Caco-2 (cell line): ENCODE data around the gene NLRP1. TPM values are rescaled to one million over a fixed set of nuclear protein-coding genes. Genes with fewer than 3 reads are reported as not detected.

Experiments used
- Bru-seq: library from RNA; stranded (reverse); fragments of 400-500 nt; gene quantifications from one replicate; lab custom pipeline; 2021; lab: Mats Ljungman, UMichigan
- BruChase-seq, 2 experiments: library from RNA; stranded (reverse); fragments of 400-500 nt; gene quantifications; one replicate each; lab custom pipeline; 2021; lab: Mats Ljungman, UMichigan
- BruUV-seq: library from RNA; stranded (reverse); fragments of 400-500 nt; replicated peaks from 2 replicates; lab custom pipeline; 2021; lab: Mats Ljungman, UMichigan
- CTCF ChIA-PET: fragments of 300-600 bp; sonication (Branson Sonifier 250); formaldehyde crosslinking; loops from one replicate; lab custom pipeline; 2022; ENCODE audit warnings: antibody characterized with exemption; lab: Charles Lee
- POLR2A ChIA-PET: fragments of 300-600 bp; sonication (Branson Sonifier 250); formaldehyde crosslinking; loops from one replicate; lab custom pipeline; 2022; ENCODE audit warnings: antibody characterized with exemption; lab: Charles Lee
- DNase-seq, 2 experiments: peaks; one replicate each; pipeline versions ENCODE4 v3.0.0 to v3.0.0-alpha.2; 2020 to 2022
- H3K27me3 ChIP-seq: replicated peaks from 2 replicates; pipeline ENCODE4 v1.6.0; 2011; ENCODE audit warnings: low read length; ENCODE audit not compliant: control insufficient read depth, insufficient read depth
- H3K36me3 ChIP-seq: 2 replicates; pipeline ENCODE4 v1.5.1; 2011; ENCODE audit warnings: low read length; ENCODE audit not compliant: control insufficient read depth, insufficient read depth
- H3K4me1 ChIP-seq: fragments of 250-450 bp; sonication (Bioruptor Pico); 2 replicates; pipeline ENCODE4 v1.5.1; 2020; ENCODE audit warnings: mild to moderate bottlenecking
- H3K4me3 ChIP-seq: 2 replicates; pipeline ENCODE4 v1.5.1; 2011; ENCODE audit warnings: low read depth, mild to moderate bottlenecking, control low read depth, low read length
- H3K9me3 ChIP-seq: fragments of 250-450 bp; sonication (Bioruptor Pico); 2 replicates; pipeline ENCODE4 v1.5.1; 2020; ENCODE audit warnings: mild to moderate bottlenecking, moderate library complexity
- H3K27ac Mint-ChIP-seq: one replicate; pipeline ENCODE4 v1.8.0; 2022; ENCODE audit warnings: mixed read lengths; ENCODE audit not compliant: unreplicated experiment
- H3K27me3 Mint-ChIP-seq: one replicate; pipeline ENCODE4 v1.8.0; 2022; ENCODE audit warnings: mixed read lengths; ENCODE audit not compliant: insufficient read depth, unreplicated experiment
- H3K36me3 Mint-ChIP-seq: one replicate; pipeline ENCODE4 v1.8.0; 2022; ENCODE audit warnings: mild to moderate bottlenecking, mixed read lengths; ENCODE audit not compliant: insufficient read depth, unreplicated experiment
- H3K4me1 Mint-ChIP-seq: one replicate; pipeline ENCODE4 v1.8.0; 2022; ENCODE audit warnings: low read depth, mixed read lengths; ENCODE audit not compliant: unreplicated experiment
- H3K4me3 Mint-ChIP-seq: one replicate; pipeline ENCODE4 v1.8.0; 2022; ENCODE audit warnings: mild to moderate bottlenecking, moderate library complexity, mixed read lengths; ENCODE audit not compliant: unreplicated experiment
- H3K9me3 Mint-ChIP-seq: one replicate; pipeline ENCODE4 v1.8.0; 2022; ENCODE audit warnings: mixed read lengths; ENCODE audit not compliant: unreplicated experiment
- intact Hi-C: fragments of 100-400 bp; cut with micrococcal nuclease; formaldehyde crosslinking; loops from one replicate; pipeline ENCODE4 v1.10.0; 2022; ENCODE audit not compliant: unreplicated experiment
- long read RNA-seq: library from polyadenylated mRNA; stranded (forward); transcript quantifications from one replicate; pipeline ENCODE4 v2.0.0, GENCODE V29; 2022
- total RNA-seq: library from RNA; stranded (reverse); gene quantifications from 2 replicates; pipeline ENCODE4 v1.2.3, GENCODE V29; 2022
- TF ChIP-seq, protein P1 (sequence below), 2 experiments: fragments of 200-600 bp in 1 of 2; IDR thresholded peaks; 1 replicate in 1 of 2; 2 replicates in 1 of 2; pipeline versions ENCODE4 v1.5.1 to v1.8.0; 2011 to 2022; ENCODE audit warnings: antibody characterized with exemption in 1 of 2, control low read depth in 1 of 2, inconsistent platforms in 1 of 2, low read depth in 1 of 2, low read length in 1 of 2, mild to moderate bottlenecking in 1 of 2, moderate library complexity in 1 of 2; ENCODE audit not compliant: insufficient read depth in 1 of 2, severe bottlenecking in 1 of 2, unreplicated experiment in 1 of 2

NLRP1 gene
- total RNA-seq (0.09 and 0.28 TPM in 2 replicates), Bru-seq, nascent RNA (percentile 7 among the genes with signal in this experiment), BruChase-seq, experiment 1, labeled RNA remaining after a 2-hour chase (percentile 8 among the genes with signal in this experiment), BruChase-seq, experiment 2, labeled RNA remaining after a 6-hour chase (percentile 11 among the genes with signal in this experiment)
- long read RNA-seq: 0 reads

DNA sequence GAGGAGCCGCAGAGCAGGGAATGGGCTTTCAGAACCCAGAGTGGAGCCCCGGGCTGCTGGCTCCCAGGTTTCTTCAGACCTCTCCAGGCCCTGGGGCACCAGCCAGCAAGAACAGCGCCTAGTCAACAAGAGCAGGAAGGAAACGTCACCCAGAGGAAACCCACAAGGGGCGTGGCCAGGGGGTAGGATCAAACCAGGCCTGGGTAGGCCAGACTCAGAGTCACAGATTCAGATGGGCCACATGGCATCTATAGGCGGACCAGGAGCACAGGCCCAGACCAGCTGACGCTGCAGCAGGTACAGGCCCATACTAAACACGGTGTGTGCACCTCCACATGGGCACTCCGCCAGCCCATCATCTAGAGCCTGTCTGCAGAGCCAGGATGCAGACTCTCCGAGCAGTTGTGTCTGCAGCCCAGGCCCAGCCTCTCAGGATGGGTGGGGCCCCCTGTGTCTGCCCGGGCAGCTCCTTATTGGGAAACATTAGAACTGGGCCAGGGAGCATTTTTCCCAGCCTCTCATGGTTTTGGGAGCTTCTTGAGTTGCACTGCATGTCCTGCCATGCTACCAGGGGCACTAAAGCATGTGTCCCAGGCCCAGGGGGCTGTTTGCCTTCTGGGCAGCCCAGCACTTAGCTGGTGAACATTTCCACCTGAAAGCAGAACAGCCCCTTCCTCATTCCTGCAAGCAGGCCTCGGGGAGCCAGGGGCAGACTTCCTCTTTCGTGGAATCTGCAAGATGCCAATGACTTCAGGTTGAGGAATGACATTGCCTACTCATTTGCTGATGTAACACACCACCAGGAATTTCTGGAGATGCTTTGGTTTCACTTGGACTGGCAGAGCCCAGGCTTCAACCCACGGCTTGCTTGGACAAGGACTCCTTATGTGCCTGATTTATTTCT lies at the start of gene NLRP1:
Gene NLRP1, minus strand, starts transcription at position 127 of the 904 bp plus-strand sequence. CDS start 552 bp downstream, outside the sequence.
- BruUV-seq: no TSS peak
- H3K4me1 Mint-ChIP-seq: no peaks in the 10 kb centered on the region

GRCh38 chr17:5631958-5632590 lies 47.8 kb upstream of the NLRP1 start:
- DNase-seq: no peak
- ChIA-PET POLR2A (no interaction called here), CTCF (no interaction called here)
- TF ChIP-seq, protein P1, sequence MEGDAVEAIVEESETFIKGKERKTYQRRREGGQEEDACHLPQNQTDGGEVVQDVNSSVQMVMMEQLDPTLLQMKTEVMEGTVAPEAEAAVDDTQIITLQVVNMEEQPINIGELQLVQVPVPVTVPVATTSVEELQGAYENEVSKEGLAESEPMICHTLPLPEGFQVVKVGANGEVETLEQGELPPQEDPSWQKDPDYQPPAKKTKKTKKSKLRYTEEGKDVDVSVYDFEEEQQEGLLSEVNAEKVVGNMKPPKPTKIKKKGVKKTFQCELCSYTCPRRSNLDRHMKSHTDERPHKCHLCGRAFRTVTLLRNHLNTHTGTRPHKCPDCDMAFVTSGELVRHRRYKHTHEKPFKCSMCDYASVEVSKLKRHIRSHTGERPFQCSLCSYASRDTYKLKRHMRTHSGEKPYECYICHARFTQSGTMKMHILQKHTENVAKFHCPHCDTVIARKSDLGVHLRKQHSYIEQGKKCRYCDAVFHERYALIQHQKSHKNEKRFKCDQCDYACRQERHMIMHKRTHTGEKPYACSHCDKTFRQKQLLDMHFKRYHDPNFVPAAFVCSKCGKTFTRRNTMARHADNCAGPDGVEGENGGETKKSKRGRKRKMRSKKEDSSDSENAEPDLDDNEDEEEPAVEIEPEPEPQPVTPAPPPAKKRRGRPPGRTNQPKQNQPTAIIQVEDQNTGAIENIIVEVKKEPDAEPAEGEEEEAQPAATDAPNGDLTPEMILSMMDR (IDR thresholded peaks at IDR 0.05; ENCODE audit: insufficient read depth in 1 of 2, low read depth in 1 of 2, low read length in 1 of 2, severe bottlenecking in 1 of 2, unreplicated experiment in 1 of 2): no peak
- no peaks in the 10 kb centered on the region for H3K9me3 Mint-ChIP-seq
- Histone ChIP-seq H3K27me3 (no peaks in the 10 kb centered on the region), H3K9me3 (no peaks in the 10 kb centered on the region), H3K4me1 (no peaks in the 10 kb centered on the region), H3K4me3 (no peak overlapping the region), H3K36me3 (no peaks in the 10 kb centered on the region)
- intact Hi-C loops: no loop called here
- no TSS peak for BruUV-seq
- no peaks in the 10 kb centered on the region for H3K36me3 Mint-ChIP-seq
- peaks cover 19% of the 10 kb centered on the region for H3K27me3 Mint-ChIP-seq
- H3K27ac Mint-ChIP-seq: no peak overlapping the region
- H3K4me3 Mint-ChIP-seq: no peak overlapping the region
- H3K4me1 Mint-ChIP-seq: no peaks in the 10 kb centered on the region

More for the DNA sequence above, at the start of gene NLRP1:
- TF ChIP-seq, protein P1 (IDR thresholded peaks at IDR 0.05; ENCODE audit: insufficient read depth in 1 of 2, low read depth in 1 of 2, low read length in 1 of 2, severe bottlenecking in 1 of 2, unreplicated experiment in 1 of 2): no peak
- H3K4me3 ChIP-seq: no peak within 1 kb of the TSS
- Mint-ChIP-seq H3K4me3 (no peak within 1 kb of the TSS), H3K36me3 (no peaks in the 10 kb centered on the region), H3K9me3 (no peaks in the 10 kb centered on the region), H3K27me3 (peaks cover 3% of the 10 kb centered on the region), H3K27ac (no peak within 1 kb of the TSS)
- POLR2A ChIA-PET: no interaction called here
- H3K36me3 ChIP-seq: no peaks in the 10 kb centered on the region
- intact Hi-C loops: loop anchor here (5.0 kb wide), 1 partner anchor 838 kb away; no protein-coding TSS in a partner anchor
- no peak for DNase-seq
- CTCF ChIA-PET: no interaction called here
- H3K27me3 ChIP-seq: no peaks in the 10 kb centered on the region
- H3K9me3 ChIP-seq: no peaks in the 10 kb centered on the region
- no peaks in the 10 kb centered on the region for H3K4me1 ChIP-seq

GRCh38 chr17:5630434-5630833 lies 46.1 kb upstream of the NLRP1 start:
- no peaks in the 10 kb centered on the region for H3K4me1 ChIP-seq
- TF ChIP-seq, protein P1 (IDR thresholded peaks at IDR 0.05; ENCODE audit: insufficient read depth in 1 of 2, low read depth in 1 of 2, low read length in 1 of 2, severe bottlenecking in 1 of 2, unreplicated experiment in 1 of 2): no peak
- H3K36me3 ChIP-seq: no peaks in the 10 kb centered on the region
- no peaks in the 10 kb centered on the region for H3K9me3 ChIP-seq
- no peak overlapping the region for H3K4me3 ChIP-seq
- Mint-ChIP-seq H3K4me3 (no peak overlapping the region), H3K4me1 (no peaks in the 10 kb centered on the region), H3K27ac (no peak overlapping the region), H3K36me3 (no peaks in the 10 kb centered on the region), H3K27me3 (peaks cover 27% of the 10 kb centered on the region), H3K9me3 (no peaks in the 10 kb centered on the region)
- intact Hi-C loops: no loop called here
- CTCF ChIA-PET: no interaction called here
- POLR2A ChIA-PET: no interaction called here
- no TSS peak for BruUV-seq
- DNase-seq: no peak
- no peaks in the 10 kb centered on the region for H3K27me3 ChIP-seq
